Tibial nerve (tissue), 4 donors: ENCODE data around the gene INPP4B.

Experiments
- EP300 ChIP-seq, 2 donors: sonication (generic); formaldehyde crosslinking; IDR thresholded peaks; one replicate each; pipeline ENCODE4 v1.6.1; 2017; ENCODE audit warnings: antibody characterized with exemption in 2 of 2, mild to moderate bottlenecking in 1 of 2
- TF ChIP-seq, protein P1 (sequence below), 5 experiments: fragments of 200-600 bp in 3 of 5; fragments of 450-650 bp in 2 of 5; sonication (generic) in 3 of 5; IDR thresholded peaks; one replicate each; pipeline ENCODE4 v1.5.1; 2016 to 2019; ENCODE audit warnings: antibody characterized with exemption in 5 of 5, mild to moderate bottlenecking in 3 of 5, moderate library complexity in 2 of 5

- TF ChIP-seq, protein P1, sequence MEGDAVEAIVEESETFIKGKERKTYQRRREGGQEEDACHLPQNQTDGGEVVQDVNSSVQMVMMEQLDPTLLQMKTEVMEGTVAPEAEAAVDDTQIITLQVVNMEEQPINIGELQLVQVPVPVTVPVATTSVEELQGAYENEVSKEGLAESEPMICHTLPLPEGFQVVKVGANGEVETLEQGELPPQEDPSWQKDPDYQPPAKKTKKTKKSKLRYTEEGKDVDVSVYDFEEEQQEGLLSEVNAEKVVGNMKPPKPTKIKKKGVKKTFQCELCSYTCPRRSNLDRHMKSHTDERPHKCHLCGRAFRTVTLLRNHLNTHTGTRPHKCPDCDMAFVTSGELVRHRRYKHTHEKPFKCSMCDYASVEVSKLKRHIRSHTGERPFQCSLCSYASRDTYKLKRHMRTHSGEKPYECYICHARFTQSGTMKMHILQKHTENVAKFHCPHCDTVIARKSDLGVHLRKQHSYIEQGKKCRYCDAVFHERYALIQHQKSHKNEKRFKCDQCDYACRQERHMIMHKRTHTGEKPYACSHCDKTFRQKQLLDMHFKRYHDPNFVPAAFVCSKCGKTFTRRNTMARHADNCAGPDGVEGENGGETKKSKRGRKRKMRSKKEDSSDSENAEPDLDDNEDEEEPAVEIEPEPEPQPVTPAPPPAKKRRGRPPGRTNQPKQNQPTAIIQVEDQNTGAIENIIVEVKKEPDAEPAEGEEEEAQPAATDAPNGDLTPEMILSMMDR (IDR thresholded peaks at IDR 0.05) = no peak
- no peak for TF ChIP-seq EP300 (IDR thresholded peaks at IDR 0.05)
Measured at GRCh38 chr4:142293536-142293935, 552.6 kb downstream of the INPP4B start.
